Astrocyte (in vitro differentiated cells and primary cell): ENCODE measurements around the gene NR0B1.

ENCODE experiments used
- CTCF ChIP-seq: IDR thresholded peaks from 2 replicates; pipeline ENCODE4 v1.5.1; 2011; ENCODE audit warnings: low read depth, mild to moderate bottlenecking, inconsistent platforms, low read length, moderate library complexity; ENCODE audit not compliant: insufficient read depth
- EZH2 ChIP-seq: IDR thresholded peaks from 2 replicates; pipeline ENCODE4 v1.6.1; 2012; ENCODE audit warnings: mild to moderate bottlenecking, low read length, inconsistent platforms; ENCODE audit not compliant: insufficient read depth

- TF ChIP-seq CTCF (no peak), EZH2 (no peak)
Observed at GRCh38 chrX:30343206-30343605, 34.0 kb upstream of the NR0B1 start.
